ENCODE measurements around the gene RBM6. TPM values are rescaled to one million over a fixed set of nuclear protein-coding genes. Genes with fewer than 3 reads are reported as not detected.

RBM6 gene
- total RNA-seq, 6 donors from 2014 or later: 67.9 to 380 (median 123) TPM

GRCh38 chr3:50125541-50126286, 185.8 kb downstream of the RBM6 start:
- DNase-seq: no peak
- Histone ChIP-seq H3K27ac (no peak overlapping the region), H3K36me3 (peaks cover 0 to 11% (median 4%) of the 10 kb centered on the region in 4 donors), H3K4me3 (no peak overlapping the region), H3K27me3 (no peaks in the 10 kb centered on the region), H3K4me1 (peaks cover 20 to 33% (median 28%) of the 10 kb centered on the region in 4 donors), H3K9me3 (no peaks in the 10 kb centered on the region)
- TF ChIP-seq EP300 (IDR thresholded peaks at IDR 0.05) (no peak), POLR2AphosphoS5 (IDR thresholded peaks at IDR 0.05) (no peak), POLR2A (IDR thresholded peaks at IDR 0.05) (no peak), CTCF (IDR thresholded peaks at IDR 0.05) (no peak)
- no peak for ATAC-seq (ENCODE audit: low FRiP score in 2 of 2)
- 74 to 75% methylated on average over 7 to 8 of the region's 9 CpGs for WGBS, 2 donors

GRCh38 chr3:50126287-50127211, 186.6 kb downstream of the RBM6 start:
- peak in 1 of 2 donors; percentile 16 for ATAC-seq (ENCODE audit: low FRiP score in 2 of 2)
- Histone ChIP-seq H3K4me1 (peaks cover 20 to 33% (median 28%) of the 10 kb centered on the region in 4 donors), H3K4me3 (no peak overlapping the region), H3K9me3 (no peaks in the 10 kb centered on the region), H3K27me3 (no peaks in the 10 kb centered on the region), H3K27ac (peak overlapping the region in 1 of 4 donors; percentile 5), H3K36me3 (peaks cover 0 to 3% (median 0%) of the 10 kb centered on the region in 4 donors)
- DNase-seq: no peak
- 53 to 61% methylated on average over 10 to 15 of the region's 16 CpGs for WGBS, 2 donors
- TF ChIP-seq CTCF (IDR thresholded peaks at IDR 0.05): no peak
- no peak for TF ChIP-seq POLR2A (IDR thresholded peaks at IDR 0.05)
- TF ChIP-seq EP300 (IDR thresholded peaks at IDR 0.05): no peak
- no peak for TF ChIP-seq POLR2AphosphoS5 (IDR thresholded peaks at IDR 0.05)

Other genes starting within 250 kb of the RBM6 start
- 1 to 10 TPM in 4 of 6 donors, under 1 TPM in 2; 0.13 to 3.2 (median 1.9) TPM for gene AMIGO3, start 220.5 kb upstream of the RBM6 start, total RNA-seq
- gene GMPPB, start 216.2 kb upstream of the RBM6 start, total RNA-seq: 10 to 100 TPM; 17.8 to 45.8 (median 41.3) TPM
- 10 to 100 TPM; 42.0 to 63.9 (median 49.7) TPM for gene IP6K1, start 153.6 kb upstream of the RBM6 start, total RNA-seq
- gene CDHR4, start 140.3 kb upstream of the RBM6 start, total RNA-seq: 10 to 100 TPM in 1 of 6 donors, 1 to 10 TPM in 4, under 1 TPM in 1; 0.66 to 21.9 (median 7.0) TPM
- 10 to 100 TPM in 2 of 6 donors, 1 to 10 TPM in 4; 5.0 to 13.6 (median 7.4) TPM for gene INKA1, start 136.9 kb upstream of the RBM6 start, total RNA-seq
- gene UBA7, start 126.2 kb upstream of the RBM6 start, total RNA-seq: 100 to 1,000 TPM in 4 of 6 donors, 10 to 100 TPM in 2; 58.8 to 330 (median 118) TPM
- gene TRAIP, start 83.6 kb upstream of the RBM6 start, total RNA-seq: 1 to 10 TPM; 1.4 to 9.4 (median 3.5) TPM
- under 1 TPM in 1 of 6 donors, not detected in 5; 0.43 TPM for gene CAMKV, start 70.2 kb upstream of the RBM6 start, total RNA-seq
- gene MST1R, start 36.3 kb upstream of the RBM6 start, total RNA-seq: 10 to 100 TPM; 24.5 to 97.4 (median 36.4) TPM
- gene MON1A, start 10.3 kb upstream of the RBM6 start, total RNA-seq: 10 to 100 TPM in 5 of 6 donors, 1 to 10 TPM in 1; 8.0 to 28.3 (median 15.0) TPM
- 100 to 1,000 TPM; 130 to 713 (median 189) TPM for gene RBM5, start 148.8 kb downstream of the RBM6 start, total RNA-seq
- 10 to 100 TPM in 5 of 6 donors, 1 to 10 TPM in 1; 4.2 to 76.0 (median 27.5) TPM for gene SEMA3F, start 215.2 kb downstream of the RBM6 start, total RNA-seq

All from upper lobe of left lung (tissue), 6 donors.